HG02798 (cell line): ENCODE measurements around the gene RSRC1.
A peak's percentile ranks its signal among the peaks of the same experiment; 100 is the strongest.
"Not testable (repeated sequence)": the region's sequence is repeated elsewhere in the genome, so short reads cannot be mapped to it uniquely, and the experiment has no call there.

Source experiments
- ATAC-seq: cut with Tn5 transposase; IDR thresholded peaks from one replicate; pipeline ENCODE4 v1.9.1; 2021; ENCODE audit warnings: mild to moderate bottlenecking; ENCODE audit not compliant: unreplicated experiment, poor library complexity

The RSRC1 gene

DNA sequence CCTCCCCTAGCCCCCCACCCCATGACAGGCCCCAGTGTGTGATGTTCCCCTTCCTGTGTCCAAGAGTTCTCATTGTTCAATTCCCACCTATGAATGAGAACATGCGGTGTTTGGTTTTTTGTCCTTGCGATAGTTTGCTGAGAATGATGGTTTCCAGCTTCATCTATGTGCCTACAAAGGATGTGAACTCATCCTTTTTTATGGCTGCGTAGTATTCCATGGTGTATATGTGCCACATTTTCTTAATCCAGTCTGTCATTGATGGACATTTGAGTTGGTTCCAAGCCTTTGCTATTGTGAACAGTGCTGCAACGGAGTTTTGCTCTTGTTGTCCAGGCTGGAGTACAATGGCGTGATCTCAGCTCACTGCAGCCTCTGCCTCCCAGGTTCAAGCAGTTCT is 12.8 kb downstream of the RSRC1 start:
- not testable (repeated sequence) for ATAC-seq

DNA sequence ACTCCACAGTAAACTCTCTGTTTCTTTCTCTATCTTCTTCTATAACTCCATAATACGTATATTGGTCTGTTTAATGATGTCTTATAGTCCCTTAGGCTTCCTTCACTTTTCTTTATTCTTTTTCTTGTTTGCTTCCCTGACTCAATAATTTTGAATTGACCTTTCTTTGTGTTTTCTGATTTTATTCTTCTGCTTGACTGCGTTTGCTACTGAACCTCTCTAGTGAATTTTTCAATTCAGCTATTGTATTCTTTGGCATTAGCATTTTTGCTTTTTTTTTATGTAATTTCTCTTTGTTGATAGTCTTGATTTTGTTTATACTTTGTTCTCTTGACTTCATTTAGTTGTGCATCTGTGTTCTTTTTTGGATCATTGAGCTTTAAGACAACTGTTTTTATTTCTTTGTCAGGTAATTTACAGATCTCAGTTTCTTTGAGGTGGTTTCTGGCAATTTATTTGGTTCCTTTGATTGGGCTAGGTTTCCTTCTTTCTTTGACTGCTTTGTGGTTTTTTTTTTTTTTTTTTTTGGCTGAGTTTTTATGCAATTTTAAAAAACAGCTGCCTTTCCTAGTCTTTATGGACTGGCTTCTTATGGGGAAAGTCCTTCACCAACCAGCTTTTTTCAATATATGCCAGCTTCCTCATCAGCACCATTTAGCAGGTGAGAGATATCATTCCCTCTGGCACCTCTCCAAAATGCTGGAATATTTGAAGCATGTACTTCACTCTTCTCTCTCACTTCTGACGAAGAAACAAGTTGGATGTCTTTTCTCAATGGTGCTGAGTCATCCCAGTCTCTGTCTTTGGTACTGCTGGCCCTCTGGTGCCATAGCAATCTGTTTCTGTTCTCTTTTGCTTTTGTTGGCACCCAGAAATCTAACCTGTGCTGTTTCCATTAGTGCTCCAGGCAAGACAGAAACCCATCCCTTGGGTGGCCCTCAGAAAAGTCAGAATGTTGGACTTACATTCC is 17.6 kb downstream of the RSRC1 start:
- no peak for ATAC-seq

DNA sequence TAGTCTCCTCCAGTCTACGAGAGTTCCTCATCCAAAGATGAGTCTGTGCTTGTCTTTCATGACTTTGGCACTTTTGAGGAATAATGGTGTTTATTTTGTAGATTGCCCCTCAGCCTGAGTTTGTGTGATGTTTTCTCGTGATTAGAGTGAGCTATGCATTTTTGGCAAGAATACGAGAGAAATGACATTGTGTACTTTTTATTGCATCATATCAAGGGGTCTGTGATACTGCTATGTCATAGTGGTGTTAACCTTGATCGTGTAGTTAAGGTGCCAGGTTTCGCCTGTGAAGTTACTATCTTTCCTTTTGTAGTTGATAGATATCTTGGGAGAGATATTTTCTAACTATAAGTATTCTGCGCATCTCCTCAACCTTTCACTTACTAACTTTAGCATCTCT is 18.9 kb downstream of the RSRC1 start:
- no peak for ATAC-seq

DNA sequence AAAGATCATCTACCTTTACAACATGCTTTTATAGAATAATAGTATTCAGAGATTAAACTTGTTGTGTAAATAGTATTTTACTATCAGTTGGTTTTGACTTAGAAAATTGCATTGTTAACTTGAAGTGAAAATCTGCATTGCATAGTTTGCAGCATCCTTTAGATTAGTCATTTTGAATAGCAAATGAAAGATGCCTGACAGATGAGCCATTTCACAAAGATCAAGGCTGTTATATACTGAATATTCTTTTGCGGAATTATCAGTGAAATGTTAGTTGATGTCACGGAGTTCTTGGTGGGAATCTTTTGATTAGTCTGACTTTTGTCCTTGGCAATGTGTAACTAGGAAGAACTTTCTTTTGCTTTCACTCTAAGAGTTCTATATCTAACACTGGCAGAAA is 24.5 kb downstream of the RSRC1 start:
- ATAC-seq = no peak

DNA sequence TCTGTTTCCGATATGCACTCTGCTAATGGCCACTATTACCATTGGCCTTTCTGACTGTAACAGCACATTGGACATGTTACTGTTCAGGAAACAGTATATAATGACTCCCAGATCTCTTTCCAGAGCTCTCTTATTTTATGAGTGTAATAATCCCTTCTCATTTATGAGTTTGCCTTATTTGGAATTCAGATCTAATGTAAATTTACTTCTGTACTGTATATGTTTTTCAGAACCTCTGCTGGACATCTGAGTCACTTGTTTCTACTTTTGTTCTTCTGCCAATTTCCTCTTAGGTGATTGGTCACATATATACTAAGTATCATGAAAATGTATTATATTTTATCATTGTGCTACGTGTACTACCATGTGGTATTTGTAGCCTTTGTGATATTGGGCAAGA is 30.5 kb downstream of the RSRC1 start:
- ATAC-seq = no peak

DNA sequence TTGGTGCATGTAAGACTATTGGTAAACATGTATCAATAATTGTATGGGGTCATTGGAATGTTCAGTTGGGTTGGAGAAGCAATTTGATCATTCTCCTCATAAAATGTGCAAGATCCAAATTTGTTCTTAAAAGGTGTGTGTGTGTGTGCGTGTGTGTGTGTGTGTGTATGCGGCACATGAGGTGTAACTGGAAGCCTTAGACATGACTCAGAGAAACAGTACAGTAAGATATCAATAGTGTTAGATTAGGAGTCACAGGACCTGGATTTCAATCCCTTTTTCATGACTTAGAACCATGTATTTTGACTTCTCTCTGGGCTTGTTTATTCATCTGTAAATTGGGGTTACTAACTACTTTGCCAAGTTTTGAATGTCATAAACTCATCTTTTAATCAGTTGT is 38.3 kb downstream of the RSRC1 start:
- ATAC-seq = no peak

DNA sequence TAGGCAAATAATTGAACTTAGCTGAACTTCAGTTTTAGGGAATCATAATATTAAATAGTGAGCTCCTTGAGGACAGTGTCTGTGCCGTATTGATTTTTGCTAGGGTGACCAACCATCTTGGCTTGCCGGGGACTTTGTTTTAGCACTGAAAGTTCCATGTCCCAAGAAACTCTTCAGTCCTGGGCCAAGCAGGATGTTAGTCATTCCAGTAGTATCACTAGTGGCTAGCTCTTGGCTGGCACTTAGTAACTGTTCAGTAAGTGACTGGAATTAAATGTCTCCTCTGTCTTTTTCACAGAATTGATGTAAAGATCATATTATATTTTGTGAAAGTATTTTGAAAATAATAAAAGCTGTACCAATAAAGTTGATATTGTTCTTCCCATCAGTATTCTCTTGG is 42.3 kb downstream of the RSRC1 start:
- no peak for ATAC-seq

DNA sequence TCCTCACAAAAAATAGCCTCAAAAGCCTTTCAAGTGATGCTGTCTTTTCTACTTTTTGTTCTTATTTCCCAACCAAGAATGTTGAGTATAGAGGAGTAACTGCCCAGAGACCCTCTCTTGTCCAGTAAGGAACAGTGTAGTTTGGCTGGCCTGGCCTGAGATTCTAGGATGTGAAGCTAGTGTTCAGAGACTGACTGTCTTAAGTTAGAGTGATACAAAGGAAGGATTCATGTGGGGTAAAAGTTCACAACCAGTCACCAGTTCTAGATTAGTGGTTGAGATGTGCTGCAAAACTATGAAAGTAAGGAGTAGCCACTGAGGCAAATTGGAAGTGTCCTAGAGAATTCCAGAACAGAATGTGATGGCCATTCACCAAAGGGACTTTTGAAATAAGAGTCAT is 49.1 kb downstream of the RSRC1 start:
- no peak for ATAC-seq

DNA sequence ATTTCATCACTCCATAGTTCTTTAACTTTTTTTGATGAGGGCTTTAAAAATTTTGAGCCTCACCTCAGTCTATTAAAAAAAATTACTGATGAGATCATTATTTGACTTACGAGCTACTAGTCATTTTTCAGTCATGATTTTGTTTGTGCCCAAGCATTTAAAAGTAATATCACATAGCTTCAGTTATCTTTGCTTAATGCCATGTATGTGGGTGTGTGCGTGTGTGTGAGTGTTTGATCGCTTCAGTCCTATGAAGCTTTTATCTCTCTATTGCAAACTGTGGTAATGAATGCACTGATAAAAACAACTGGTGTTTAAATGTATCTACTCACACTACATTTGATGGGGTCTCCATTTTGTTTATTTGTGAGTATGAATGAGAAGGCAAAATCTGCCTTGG is 49.8 kb downstream of the RSRC1 start:
- no peak for ATAC-seq

DNA sequence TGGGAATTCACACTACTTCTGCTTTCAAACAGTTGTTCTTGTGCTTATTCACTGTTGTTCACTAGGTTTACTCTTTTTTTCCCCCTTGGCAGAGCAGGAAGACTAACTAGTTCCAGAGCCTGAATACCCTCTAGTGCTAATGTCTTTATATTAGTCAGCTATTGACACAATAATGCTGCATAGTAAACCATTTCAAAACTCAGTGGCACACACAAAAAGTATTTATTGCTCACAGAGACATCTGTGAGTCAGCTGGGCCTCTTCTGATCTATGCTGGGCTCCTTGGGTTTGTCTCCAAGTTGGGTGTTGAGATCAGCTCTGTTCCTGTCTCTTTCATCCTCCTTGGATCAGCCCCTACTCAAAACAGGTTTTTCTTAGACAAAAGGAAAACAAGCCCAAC is 51.1 kb downstream of the RSRC1 start:
- no peak for ATAC-seq

DNA sequence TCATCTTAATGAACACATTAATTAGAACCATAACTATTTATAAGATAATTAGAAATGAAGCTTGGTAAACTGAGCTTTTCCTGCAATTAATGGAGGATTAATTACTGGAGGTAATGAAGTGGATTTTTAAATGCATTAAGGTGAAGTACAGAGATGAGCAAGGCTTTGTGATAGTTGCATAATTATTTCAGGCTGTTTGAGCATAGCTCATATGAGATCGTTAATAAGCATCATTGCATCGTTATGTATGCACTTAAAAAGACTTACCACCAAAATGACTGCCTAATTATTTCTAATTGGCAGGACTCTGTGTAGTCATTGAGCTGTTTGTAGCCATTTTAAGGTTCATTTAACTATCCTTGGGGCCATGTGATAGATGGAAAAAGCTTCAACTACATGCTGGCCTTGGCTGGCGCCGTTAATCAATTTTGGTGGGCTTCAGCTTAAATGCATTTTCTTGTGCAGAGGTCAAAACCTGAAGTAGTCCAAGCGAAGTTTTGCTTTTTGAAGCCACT is 55.3 kb downstream of the RSRC1 start:
- no peak for ATAC-seq

DNA sequence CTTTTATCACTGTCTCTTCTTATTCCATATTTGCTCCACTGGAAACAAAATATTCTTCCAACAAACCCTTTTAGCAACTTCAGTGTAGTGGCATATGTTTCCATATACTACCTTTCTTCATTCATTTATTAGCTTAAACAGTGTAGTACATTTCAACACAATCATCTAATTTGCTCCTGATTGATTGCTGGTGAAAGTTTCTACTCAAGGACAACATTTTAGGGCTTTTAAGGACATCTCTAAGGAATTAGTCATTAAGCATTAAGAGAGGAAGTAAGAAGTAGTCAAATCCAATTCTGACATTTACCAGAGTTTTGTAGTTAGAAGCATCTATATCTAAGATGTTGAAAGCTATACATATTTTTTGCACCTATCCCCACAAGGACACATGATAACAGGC is 55.8 kb downstream of the RSRC1 start:
- no peak for ATAC-seq

DNA sequence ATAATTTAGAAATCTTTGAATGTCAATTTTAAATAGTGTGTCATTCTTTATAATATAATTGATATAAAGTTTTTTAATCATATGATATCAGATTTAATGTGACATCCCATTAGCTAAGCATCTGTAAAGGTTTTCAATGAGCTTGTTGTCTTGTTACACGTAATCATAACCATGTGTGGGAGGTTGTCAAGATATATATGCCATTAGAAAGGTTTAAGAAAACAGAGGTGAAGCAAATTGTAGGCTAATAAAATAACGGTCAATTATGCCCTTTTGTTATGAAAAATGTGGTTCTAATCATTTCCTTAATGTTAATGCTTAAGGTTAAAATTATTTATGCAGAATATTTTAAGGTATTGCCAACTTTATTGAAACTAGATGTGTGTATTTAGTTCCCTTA is 56.3 kb downstream of the RSRC1 start:
- ATAC-seq = no peak

DNA sequence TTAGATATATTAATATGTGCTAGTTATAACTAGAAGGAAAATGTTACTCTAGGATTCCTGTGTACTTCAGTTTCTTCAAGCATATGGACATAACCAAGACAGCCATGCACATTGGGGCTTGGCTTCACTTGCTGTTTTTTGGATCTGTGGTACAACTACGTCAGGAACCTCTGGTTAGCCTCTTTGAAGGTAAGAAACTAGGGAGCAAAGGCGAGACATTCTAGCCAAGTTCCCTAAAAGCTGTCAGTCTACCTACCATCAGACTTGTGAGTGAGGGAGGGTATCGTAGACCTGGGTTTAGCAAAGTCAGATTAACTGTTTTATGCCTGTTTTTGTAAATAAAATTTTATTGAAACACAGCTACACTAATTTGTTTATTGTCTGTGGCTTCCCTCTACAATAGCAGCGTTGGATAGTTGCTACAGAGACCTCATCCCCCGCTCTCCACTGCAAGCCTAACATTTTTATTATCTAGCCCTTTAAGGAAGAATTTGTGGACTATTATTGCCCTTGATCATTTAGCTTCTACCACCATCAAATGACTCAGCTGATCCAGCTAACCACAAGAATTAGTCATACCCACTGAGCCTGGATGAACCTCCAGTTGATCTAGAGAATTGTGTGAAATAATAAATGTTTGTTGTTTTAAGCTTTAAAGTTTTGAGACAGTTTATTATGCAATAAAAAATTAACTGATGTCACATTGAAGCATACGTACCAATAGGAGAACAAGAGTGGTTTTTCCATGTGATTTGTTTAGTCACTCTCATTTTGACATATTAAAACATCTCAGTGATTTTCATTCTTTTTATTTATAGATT is 58.1 kb downstream of the RSRC1 start:
- no peak for ATAC-seq

DNA sequence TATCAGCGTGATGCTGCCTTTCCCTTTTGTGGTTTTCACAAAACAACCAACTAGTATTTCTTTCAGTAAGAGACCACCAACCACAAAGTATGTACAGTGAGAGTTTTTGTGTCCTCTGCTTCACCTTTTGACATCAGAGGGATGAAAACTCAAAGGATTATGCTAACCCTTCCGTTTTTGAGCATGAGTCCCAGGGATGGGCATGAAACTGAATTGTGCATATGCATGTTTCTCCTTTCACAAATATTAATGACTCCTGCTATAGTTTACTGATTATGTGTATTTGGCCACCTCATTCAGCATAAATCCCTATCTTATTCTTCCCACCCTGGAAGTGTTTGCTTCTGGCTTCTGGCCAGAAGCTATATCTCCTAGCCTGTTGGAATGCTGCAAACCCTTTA is 59.2 kb downstream of the RSRC1 start:
- ATAC-seq = no peak

DNA sequence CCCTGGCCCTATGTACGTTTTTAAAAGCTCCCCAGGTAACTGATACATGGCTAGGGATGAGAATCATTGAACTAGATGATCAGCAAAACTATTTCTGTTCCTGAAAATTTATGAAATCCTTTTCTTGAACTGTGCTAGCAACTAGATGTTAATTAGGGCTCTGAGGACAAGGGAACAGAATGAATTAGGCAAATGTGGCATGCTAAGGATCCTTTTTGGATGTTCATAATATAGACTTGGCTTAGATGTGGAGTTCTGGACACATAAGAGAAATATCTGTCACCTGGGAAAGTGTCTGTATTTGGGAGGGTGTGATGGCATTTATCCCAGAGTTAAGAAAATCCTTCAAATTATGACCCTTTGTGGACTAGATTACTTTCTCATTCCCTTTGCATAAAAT is 71.2 kb downstream of the RSRC1 start:
- no peak for ATAC-seq

DNA sequence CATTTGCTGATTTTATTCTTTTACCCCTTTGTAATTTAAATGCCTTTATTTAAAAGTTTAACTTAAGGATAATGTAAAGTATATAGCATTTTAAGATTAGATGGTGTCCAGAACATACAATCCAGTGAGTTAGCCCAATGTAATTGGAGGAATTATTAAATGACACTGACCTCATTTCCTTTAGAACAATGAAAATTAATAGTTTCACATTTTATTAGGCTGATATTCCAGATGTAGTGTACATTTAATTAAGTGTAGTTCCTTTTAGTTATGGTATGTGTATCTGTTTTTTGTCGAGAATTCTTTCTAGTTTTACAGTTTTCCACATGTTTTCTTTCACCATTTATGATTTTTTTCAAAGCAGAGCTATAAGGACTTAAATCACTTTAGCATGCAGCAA is 75.8 kb downstream of the RSRC1 start:
- ATAC-seq = no peak

DNA sequence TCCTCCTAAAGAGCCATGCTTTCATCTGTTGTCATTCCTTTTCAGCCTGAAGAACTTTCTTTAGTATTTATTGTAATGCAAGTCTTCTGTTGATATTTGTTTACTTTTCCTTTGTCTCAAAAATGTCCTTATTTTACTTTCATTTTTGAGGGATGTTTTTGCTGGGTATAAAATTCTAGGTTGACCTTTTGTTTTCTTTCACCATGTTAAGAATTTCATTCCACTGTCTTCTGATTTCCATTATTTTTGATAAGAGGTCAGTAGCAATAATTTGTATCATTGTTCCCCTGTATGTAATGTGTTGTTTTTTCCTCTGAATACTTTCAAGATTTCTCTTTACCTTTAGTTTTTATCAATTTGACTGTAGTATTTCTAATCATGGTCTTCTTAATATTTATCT is 91.1 kb downstream of the RSRC1 start:
- no peak for ATAC-seq

DNA sequence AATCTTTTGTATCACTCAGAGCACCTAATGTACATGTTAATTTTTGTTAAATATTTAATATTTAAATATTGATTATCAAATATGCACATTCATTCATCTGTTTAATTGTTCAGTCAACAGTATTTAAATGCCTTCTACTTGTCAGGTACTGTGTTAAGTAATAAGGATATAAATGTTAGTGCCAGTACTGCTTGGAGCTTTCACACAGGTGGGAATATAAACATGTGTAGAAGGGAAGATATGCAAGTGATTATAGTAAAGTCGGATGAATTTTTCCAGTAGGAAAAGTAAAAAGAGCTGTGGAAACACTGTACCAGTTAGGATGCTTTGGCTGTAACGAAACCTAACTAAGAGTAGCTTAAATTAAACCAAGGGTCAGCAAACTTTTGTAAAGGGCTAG is 95.4 kb downstream of the RSRC1 start:
- ATAC-seq = no peak

DNA sequence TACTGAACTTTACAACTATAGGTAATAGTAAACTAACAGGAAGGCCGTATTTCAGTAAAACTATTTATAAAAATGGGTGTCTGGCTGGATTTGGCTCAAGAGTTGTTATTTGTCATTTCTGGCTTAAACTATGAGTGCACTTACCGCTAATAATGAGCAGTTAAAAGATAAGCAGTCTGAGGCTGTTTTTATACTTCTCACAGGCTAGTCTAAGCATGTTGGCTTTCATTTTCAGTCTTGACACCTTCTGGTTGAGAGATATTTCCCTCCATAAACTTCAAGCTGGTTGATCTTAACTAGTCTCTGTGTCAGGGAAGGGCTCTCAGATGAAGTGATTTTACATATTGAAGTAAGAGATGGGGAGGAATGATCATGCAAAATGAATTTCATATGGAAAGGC is 96.1 kb downstream of the RSRC1 start:
- ATAC-seq = peak; percentile 89

DNA sequence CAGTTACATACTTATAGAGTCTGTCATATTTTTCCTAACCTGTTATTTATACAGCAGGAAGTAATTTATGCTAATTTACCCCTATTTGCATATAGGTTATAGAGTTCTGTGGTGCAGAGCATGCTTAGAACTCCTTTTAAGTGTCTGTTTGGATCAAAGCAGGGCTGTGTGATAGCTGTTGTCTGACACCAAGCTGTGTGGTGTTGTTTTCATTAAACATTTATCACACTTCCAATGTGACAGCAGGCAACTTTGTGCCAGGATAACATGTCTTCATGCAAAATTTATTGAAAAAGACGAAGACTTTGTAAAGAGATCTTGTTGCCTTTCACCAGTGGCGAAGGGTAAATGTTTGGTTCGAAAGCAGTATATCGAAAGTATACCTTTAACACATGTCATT is 100.2 kb downstream of the RSRC1 start:
- ATAC-seq = no peak
